SK-MEL-5 (cell line): ENCODE measurements around the gene RAB11A. TPM values are rescaled to one million over a fixed set of nuclear protein-coding genes. Genes with fewer than 3 reads are reported as not detected.
"Not testable (repeated sequence)": the region's sequence is repeated elsewhere in the genome, so short reads cannot be mapped to it uniquely, and the experiment has no call there.

Source experiments
- DNase-seq: peaks from one replicate; pipeline ENCODE4 v3.0.0-alpha.2; 2016; ENCODE audit warnings: low read depth, low spot score
- in situ Hi-C: cut with HindIII; loops from 2 replicates; pipeline ENCODE4 v1.10.0; 2016; ENCODE audit warnings: low sequenced_read_pairs, high pct_unique_total_duplicates, low pct_unique_long_range_greater_than_20kb
- total RNA-seq: library from RNA; depleted of rRNA; stranded (reverse); fragments of >200 nt; shearing (Covaris generic); gene quantifications from 2 replicates; pipeline ENCODE4 v1.2.3, GENCODE V29; 2014

Gene RAB11A
- total RNA-seq, 1 experiment from 2014 or later: 283 TPM

- no peak for DNase-seq
- in situ Hi-C loops: loop anchor here (25.0 kb wide), 1 partner anchor 200 kb away; no protein-coding TSS in a partner anchor
Measured at GRCh38 chr15:65837301-65838294, 31.7 kb upstream of the RAB11A start.

GRCh38 chr15:65839354-65839901 is 29.9 kb upstream of the RAB11A start:
- in situ Hi-C loops: loop anchor here (25.0 kb wide), 1 partner anchor 202 kb away; no protein-coding TSS in a partner anchor

GRCh38 chr15:65839985-65840384 is 29.3 kb upstream of the RAB11A start:
- in situ Hi-C loops: loop anchor here (25.0 kb wide), 1 partner anchor 203 kb away; no protein-coding TSS in a partner anchor
- DNase-seq: no peak

More at GRCh38 chr15:65839354-65839901, 29.9 kb upstream of the RAB11A start:
- DNase-seq: no peak

GRCh38 chr15:65841121-65841930 is 28.0 kb upstream of the RAB11A start:
- in situ Hi-C loops: loop anchor here (25.0 kb wide), 1 partner anchor 204 kb away; no protein-coding TSS in a partner anchor
- no peak for DNase-seq

- in situ Hi-C loops: loop anchor here (25.0 kb wide), 1 partner anchor 209 kb away; no protein-coding TSS in a partner anchor
- peak; percentile 58 for DNase-seq
Measured at GRCh38 chr15:65845826-65846519, 23.3 kb upstream of the RAB11A start.

DNA sequence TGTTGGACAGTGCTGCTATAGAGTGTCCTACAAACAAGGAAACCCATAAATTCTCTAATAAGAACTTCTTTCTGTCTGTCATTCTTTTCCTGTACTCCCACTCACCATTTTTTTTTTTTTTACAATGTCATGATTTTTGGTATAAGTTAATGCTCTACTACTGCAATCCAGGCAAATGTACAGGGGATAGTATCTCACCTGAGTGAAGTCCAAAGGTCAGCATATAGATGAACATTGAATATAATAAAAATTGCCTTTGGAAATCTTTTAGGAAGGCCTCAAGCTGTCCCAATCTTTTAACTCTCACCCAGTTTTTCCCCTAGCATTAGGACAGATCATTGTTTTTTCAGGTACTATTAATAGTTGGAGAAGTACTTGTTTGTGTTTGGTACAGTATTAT is 21.3 kb upstream of the RAB11A start:
- in situ Hi-C loops: loop anchor here (25.0 kb wide), 1 partner anchor 211 kb away; no protein-coding TSS in a partner anchor
- DNase-seq: no peak

- DNase-seq: no peak
- in situ Hi-C loops: loop anchor here (25.0 kb wide), 1 partner anchor 140 kb away; no protein-coding TSS in a partner anchor
Measured at GRCh38 chr15:65851981-65852380, 17.3 kb upstream of the RAB11A start.

DNA sequence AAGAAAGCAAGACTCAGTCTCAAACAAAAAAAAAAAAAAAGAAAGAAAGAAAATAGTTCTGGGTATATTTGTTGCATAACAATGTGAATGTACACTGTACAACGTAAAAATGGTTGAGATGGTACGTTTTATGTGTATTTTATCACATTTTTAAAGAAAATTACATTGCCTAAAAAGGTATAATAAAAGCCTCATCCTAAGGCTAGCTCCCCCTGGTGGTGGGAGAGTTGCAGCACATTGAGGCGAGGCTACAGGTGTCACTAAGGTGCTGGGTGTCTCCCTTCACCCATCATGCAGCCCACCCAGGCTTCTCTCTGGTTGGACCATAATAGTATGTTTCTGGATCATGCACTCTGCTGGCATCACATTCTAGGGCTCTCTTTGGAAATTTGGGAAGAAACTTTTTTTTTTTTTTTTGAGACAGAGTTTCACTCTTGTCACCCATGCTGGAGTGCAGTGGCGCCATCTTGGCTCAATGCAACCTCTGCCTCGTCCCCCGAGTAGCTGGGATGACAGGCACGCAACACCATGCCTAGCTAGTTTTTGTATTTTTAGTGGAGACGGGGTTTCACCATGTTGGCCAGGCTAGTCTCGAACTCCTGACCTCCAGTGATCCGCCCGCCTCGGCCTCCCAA is 12.4 kb upstream of the RAB11A start:
- in situ Hi-C loops: loop anchor here (25.0 kb wide), 1 partner anchor 145 kb away; no protein-coding TSS in a partner anchor
- DNase-seq: peak; percentile 76

DNA sequence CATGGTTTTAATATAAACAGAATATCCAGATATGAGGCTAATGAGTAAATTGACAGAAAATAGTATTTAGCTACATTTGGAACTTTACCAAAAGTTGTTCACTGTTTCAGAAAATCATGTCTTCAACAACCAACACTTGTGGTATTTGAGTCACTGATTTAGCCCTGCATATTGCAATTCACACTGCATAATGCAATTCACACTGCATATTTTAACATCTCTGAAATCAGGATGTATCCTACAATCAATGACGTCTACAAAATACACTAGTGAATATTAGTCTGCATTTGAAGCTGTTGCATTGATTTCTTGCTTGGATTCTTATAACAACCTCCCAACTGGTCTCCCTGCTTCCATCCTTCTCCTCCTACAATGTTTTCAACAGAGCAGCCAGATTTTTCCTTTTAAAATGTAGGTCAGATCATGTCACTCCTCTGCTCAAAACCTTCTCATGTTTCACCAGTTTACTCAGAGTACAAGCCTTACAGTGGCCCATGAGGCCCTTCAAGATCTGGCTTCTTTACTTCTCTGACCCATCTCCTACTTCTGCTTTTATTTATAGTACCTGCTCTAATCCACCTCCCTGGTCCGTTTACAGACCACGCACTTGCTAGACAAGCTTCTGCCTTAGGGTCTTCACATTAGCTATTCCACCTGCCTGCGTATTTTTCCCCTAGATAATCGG is 11.4 kb upstream of the RAB11A start:
- in situ Hi-C loops: loop anchor here (25.0 kb wide), 1 partner anchor 146 kb away; no protein-coding TSS in a partner anchor
- no peak for DNase-seq

DNA sequence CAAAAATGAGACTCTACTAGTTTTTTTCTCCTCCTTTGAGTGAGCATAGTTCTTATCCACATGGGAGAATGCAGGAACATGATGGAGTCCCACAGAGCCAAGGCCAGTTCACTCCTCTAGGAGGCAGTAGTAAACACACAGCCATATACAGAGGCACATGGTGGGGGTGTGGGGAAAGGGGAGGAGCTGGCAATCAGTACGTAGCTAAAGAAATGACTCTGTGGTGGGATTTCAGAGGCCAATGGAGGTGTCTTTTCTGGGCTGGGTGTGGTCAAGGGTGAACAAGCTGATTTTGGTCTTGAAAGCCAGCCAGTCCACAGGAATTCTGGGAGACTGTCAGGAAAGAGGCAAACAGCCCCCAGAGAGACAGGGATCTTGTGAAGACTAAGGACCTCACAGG is 6.6 kb upstream of the RAB11A start:
- peak; percentile 97 for DNase-seq
- in situ Hi-C loops: loop anchor here (25.0 kb wide), 1 partner anchor 150 kb away; no protein-coding TSS in a partner anchor

- DNase-seq: no peak
- in situ Hi-C loops: loop anchor here (25.0 kb wide), 1 partner anchor 151 kb away; no protein-coding TSS in a partner anchor
Measured at GRCh38 chr15:65863106-65863505, 6.2 kb upstream of the RAB11A start.

GRCh38 chr15:65867244-65867643 is 2.0 kb upstream of the RAB11A start:
- in situ Hi-C loops: loop anchor here (25.0 kb wide), 1 partner anchor 155 kb away; no protein-coding TSS in a partner anchor
- DNase-seq: no peak

GRCh38 chr15:65867933-65868332 is 1.4 kb upstream of the RAB11A start:
- not testable (repeated sequence) for DNase-seq
- in situ Hi-C loops: loop anchor here (25.0 kb wide), 1 partner anchor 156 kb away; no protein-coding TSS in a partner anchor

- in situ Hi-C loops: loop anchor here (25.0 kb wide), 1 partner anchor 156 kb away; no protein-coding TSS in a partner anchor
- no peak for DNase-seq
Measured at GRCh38 chr15:65868546-65869125, 655 bp upstream of the RAB11A start.
